WTC11 (cell line): ENCODE data around the gene B4GAT1.

Experiments
- ATF3 ChIP-seq: sonication (generic); formaldehyde crosslinking; conservative IDR thresholded peaks from 2 replicates; pipeline ENCODE4 v1.8.1; 2022; ENCODE audit warnings: mild to moderate bottlenecking, missing genetic modification reagents
- CTCF ChIP-seq: fragments of 200-600 bp; IDR thresholded peaks from 2 replicates; pipeline ENCODE4 v1.8.0; 2022; ENCODE audit warnings: antibody characterized with exemption
- FOXP1 ChIP-seq: sonication (generic); formaldehyde crosslinking; IDR thresholded peaks from 2 replicates; pipeline ENCODE4 v1.8.0; 2022; ENCODE audit warnings: missing genetic modification reagents, mild to moderate bottlenecking, moderate library complexity, borderline replicate concordance
- KAT7 ChIP-seq: sonication (generic); formaldehyde crosslinking; IDR thresholded peaks from 2 replicates; pipeline ENCODE4 v1.8.1; 2023; ENCODE audit warnings: missing genetic modification reagents, mild to moderate bottlenecking, borderline replicate concordance
- MAX ChIP-seq: sonication (generic); formaldehyde crosslinking; IDR thresholded peaks from 2 replicates; pipeline ENCODE4 v1.8.0; 2022; ENCODE audit warnings: mild to moderate bottlenecking, missing genetic modification reagents
- STAT6 ChIP-seq: sonication (generic); formaldehyde crosslinking; conservative IDR thresholded peaks from 2 replicates; pipeline ENCODE4 v1.8.1; 2023; ENCODE audit warnings: mild to moderate bottlenecking, low read depth, missing genetic modification reagents, moderate library complexity
- USF1 ChIP-seq: sonication (generic); formaldehyde crosslinking; IDR thresholded peaks from 2 replicates; pipeline ENCODE4 v1.8.0; 2022; ENCODE audit warnings: mild to moderate bottlenecking, missing genetic modification reagents

- no peak for TF ChIP-seq CTCF
- TF ChIP-seq MAX (CRISPR knock-in tag), result no peak
- TF ChIP-seq KAT7 (CRISPR knock-in tag), result no peak
- no peak for TF ChIP-seq STAT6 (CRISPR knock-in tag)
- TF ChIP-seq FOXP1, result no peak
- TF ChIP-seq ATF3 (CRISPR knock-in tag), result no peak
- no peak for TF ChIP-seq USF1 (CRISPR knock-in tag)
These were observed 20.9 kb downstream of the B4GAT1 start for GRCh38 chr11:66326261-66327111.
